SU-DHL-6 (cell line): Measurements from ENCODE around the gene UCN2.

Source experiments
- CTCF ChIP-seq: fragments of 200-600 bp; sonication (generic); IDR thresholded peaks from one replicate; pipeline ENCODE4 v1.5.1; 2017; ENCODE audit warnings: antibody characterized with exemption, mild to moderate bottlenecking, low read length, moderate library complexity; ENCODE audit not compliant: insufficient read depth, poor library complexity, severe bottlenecking
- EZH2phosphoT487 ChIP-seq: fragments of 200-600 bp; sonication (generic), shearing (Covaris generic); conservative IDR thresholded peaks from 2 replicates; pipeline ENCODE4 v1.6.1; 2018; ENCODE audit warnings: mild to moderate bottlenecking, antibody characterized with exemption, low read length, moderate library complexity, mixed read lengths

GRCh38 chr3:48575366-48575765, 11.8 kb upstream of the UCN2 start:
- TF ChIP-seq CTCF (no peak), EZH2phosphoT487 (no peak)
